Endothelial cell of umbilical vein (primary cell): ENCODE measurements around the gene RAB37. TPM values are rescaled to one million over a fixed set of nuclear protein-coding genes. Genes with fewer than 3 reads are reported as not detected.

Source experiments
- BruUV-seq: library from RNA; stranded (reverse); fragments of 400-500 nt; replicated peaks from 2 replicates; lab custom pipeline; 2021; lab: Mats Ljungman, UMichigan
- CTCF ChIA-PET: fragments of 300-600, 350-600 bp; sonication (Branson Sonifier 250); formaldehyde crosslinking; loops from one replicate; lab custom pipeline; 2021; ENCODE audit warnings: antibody characterized with exemption, inconsistent platforms; lab: Charles Lee
- POLR2A ChIA-PET: fragments of 300-600, 350-600 bp; sonication (Branson Sonifier 250); formaldehyde crosslinking; loops from one replicate; lab custom pipeline; 2021; ENCODE audit warnings: antibody characterized with exemption, inconsistent platforms; lab: Charles Lee
- DNase-seq: peaks from one replicate; pipeline ENCODE4 v3.0.0-alpha.2; 2011; ENCODE audit warnings: low read depth, low spot score
- FAIRE-seq: peaks from 2 replicates; lab custom pipeline; 2011; peaks lifted over from hg19 to GRCh38; lab: Jason Lieb, UNC
- H2AFZ ChIP-seq: 2 replicates; pipeline ENCODE4 v1.6.0; 2012; ENCODE audit warnings: low read depth, low read length, control low read depth, inconsistent platforms
- H3K27ac ChIP-seq: 2 replicates; pipeline ENCODE4 v1.5.1; 2011; ENCODE audit warnings: low read depth, mild to moderate bottlenecking, control low read depth, low read length, moderate library complexity; ENCODE audit not compliant: insufficient read depth
- H3K27me3 ChIP-seq, 2 experiments: 2 replicates each; pipeline versions ENCODE4 v1.6.0 to v1.6.1; 2011; ENCODE audit warnings: low read length in 2 of 2, mixed read lengths in 1 of 2; ENCODE audit not compliant: control insufficient read depth in 2 of 2, insufficient read depth in 2 of 2
- H3K36me3 ChIP-seq, 2 experiments: 2 replicates in 1 of 2; 3 replicates in 1 of 2; pipeline ENCODE4 v1.5.1; 2011; ENCODE audit warnings: low read length in 2 of 2, mild to moderate bottlenecking in 1 of 2, moderate library complexity in 1 of 2; ENCODE audit not compliant: control insufficient read depth in 2 of 2, insufficient read depth in 2 of 2; ENCODE audit errors: extremely low read depth in 1 of 2
- H3K4me1 ChIP-seq: 3 replicates; pipeline ENCODE4 v1.5.1; 2011; ENCODE audit warnings: mild to moderate bottlenecking, low read length; ENCODE audit not compliant: control insufficient read depth, insufficient read depth; ENCODE audit errors: extremely low read depth
- H3K4me2 ChIP-seq: 2 replicates; pipeline ENCODE4 v1.6.1; 2011; ENCODE audit warnings: low read length, control low read depth, mixed read lengths; ENCODE audit not compliant: insufficient read depth
- H3K4me3 ChIP-seq, 3 experiments: fragments of 200-600 bp in 1 of 3; sonication (generic), shearing (Covaris generic) in 1 of 3; replicated peaks in 1 of 3; 2 replicates each; pipeline ENCODE4 v1.5.1; 2011 to 2016; ENCODE audit warnings: control low read depth in 3 of 3, low read length in 3 of 3, mild to moderate bottlenecking in 2 of 3, inconsistent platforms in 1 of 3, low read depth in 1 of 3, moderate library complexity in 1 of 3; ENCODE audit not compliant: insufficient read depth in 1 of 3
- H3K79me2 ChIP-seq: 2 replicates; pipeline ENCODE4 v1.6.0; 2012; ENCODE audit warnings: low read length, inconsistent platforms; ENCODE audit not compliant: control insufficient read depth, insufficient read depth
- H3K9ac ChIP-seq: replicated peaks from 2 replicates; pipeline ENCODE3; 2011; ENCODE audit warnings: low read length, control low read depth; ENCODE audit not compliant: insufficient read depth; ENCODE audit errors: extremely low read depth
- H3K9me1 ChIP-seq: replicated peaks from 3 replicates; pipeline ENCODE4 v1.6.0; 2011; ENCODE audit warnings: mild to moderate bottlenecking, low read length; ENCODE audit not compliant: control insufficient read depth, insufficient read depth; ENCODE audit errors: extremely low read depth
- H3K9me3 ChIP-seq: replicated peaks from 2 replicates; pipeline ENCODE4 v1.5.1; 2012; ENCODE audit warnings: low read length, inconsistent platforms; ENCODE audit not compliant: control insufficient read depth, insufficient read depth
- H4K20me1 ChIP-seq: replicated peaks from 2 replicates; pipeline ENCODE3; 2011; ENCODE audit warnings: mild to moderate bottlenecking, low read length; ENCODE audit not compliant: control insufficient read depth, insufficient read depth; ENCODE audit errors: extremely low read depth
- CTCF ChIP-seq, 2 donors: IDR thresholded peaks; 1 replicate in 1 of 2; 2 replicates in 1 of 2; pipeline ENCODE4 v1.5.1; 2011; ENCODE audit warnings: low read length in 2 of 2, mild to moderate bottlenecking in 2 of 2, moderate library complexity in 2 of 2, control low read depth in 1 of 2, inconsistent platforms in 1 of 2, low read depth in 1 of 2; ENCODE audit not compliant: insufficient read depth in 1 of 2; ENCODE audit errors: extremely low read depth in 1 of 2
- EZH2 ChIP-seq: IDR thresholded peaks from 2 replicates; pipeline ENCODE4 v1.6.1; 2012; ENCODE audit warnings: borderline replicate concordance, low read depth, mild to moderate bottlenecking, moderate library complexity, low read length, inconsistent platforms; ENCODE audit not compliant: severe bottlenecking
- FOS ChIP-seq: IDR thresholded peaks from 2 replicates; pipeline ENCODE4 v1.6.1; 2011; ENCODE audit warnings: mild to moderate bottlenecking, low read length, moderate library complexity, borderline replicate concordance; ENCODE audit not compliant: insufficient read depth
- GATA2 ChIP-seq: IDR thresholded peaks from 2 replicates; pipeline ENCODE4 v1.7.0; 2011; ENCODE audit warnings: low read depth, mild to moderate bottlenecking, moderate library complexity, mixed read lengths, low read length; ENCODE audit not compliant: insufficient read length, insufficient read depth
- JUN ChIP-seq: IDR thresholded peaks from 2 replicates; pipeline ENCODE4 v1.6.1; 2011; ENCODE audit warnings: borderline replicate concordance, low read depth; ENCODE audit not compliant: insufficient read length, insufficient read depth
- MAX ChIP-seq: IDR thresholded peaks from 2 replicates; pipeline ENCODE4 v1.6.1; 2011; ENCODE audit not compliant: insufficient read depth, insufficient read length
- MYC ChIP-seq: IDR thresholded peaks from one replicate; pipeline ENCODE4 v1.6.1; 2011; ENCODE audit warnings: mild to moderate bottlenecking, low read depth, low read length
- POLR2A ChIP-seq: IDR thresholded peaks from 2 replicates; pipeline ENCODE4 v1.6.1; 2012; ENCODE audit warnings: low read depth, mild to moderate bottlenecking, control low read depth, low read length
- POLR2AphosphoS5 ChIP-seq: IDR thresholded peaks from 2 replicates; pipeline ENCODE4 v1.6.1; 2012; ENCODE audit warnings: low read depth, mild to moderate bottlenecking, control low read depth, low read length, moderate library complexity; ENCODE audit not compliant: insufficient read depth
- dilution Hi-C: fragments of 300-500 bp; cut with MboI; formaldehyde crosslinking; loops from one replicate; pipeline ENCODE4 v1.15.0; 2019; ENCODE audit warnings: low sequenced_read_pairs; ENCODE audit not compliant: extremely low pct_ligation_motif_present
- intact Hi-C: fragments of 100-400 bp; cut with micrococcal nuclease; formaldehyde crosslinking; loops from one replicate; pipeline ENCODE4 v1.10.0; 2022
- polyA plus RNA-seq, 4 experiments: library from polyadenylated mRNA; depleted of rRNA in 3 of 4; stranded (reverse) in 3 of 4; unstranded in 1 of 4; fragments of >200 nt; gene quantifications; 2 replicates each; pipeline versions ENCODE4 v1.2.1 to v1.2.3, GENCODE V29; 2011 to 2012; ENCODE audit warnings: missing spikeins in 1 of 4
- total RNA-seq: library from RNA; stranded (reverse); gene quantifications from 2 replicates; pipeline ENCODE4 v1.2.3, GENCODE V29; 2021

The RAB37 gene
- total and polyA plus RNA-seq, 2 donors (not counting 3 experiments of a cell fraction or from before 2014, with no cell fraction given): 0.11 TPM; not detected in 1

DNA sequence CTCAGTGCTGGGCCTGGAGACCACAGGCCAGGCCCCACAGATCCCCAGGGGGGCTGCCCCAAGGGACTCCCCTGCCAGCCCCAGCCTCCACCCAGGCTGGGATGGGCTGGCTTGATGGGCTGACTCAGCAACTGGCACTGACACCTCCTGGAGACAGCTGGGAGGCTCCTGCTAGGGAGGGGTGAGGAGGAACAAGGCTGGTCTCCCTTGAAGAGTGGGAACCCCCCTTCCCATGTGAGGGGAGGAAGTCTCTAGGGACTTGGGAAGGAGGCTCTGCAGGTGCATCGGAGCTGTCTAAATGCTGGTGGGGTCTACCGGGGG is 21.8 kb downstream of the RAB37 start:
- TF ChIP-seq POLR2AphosphoS5: no peak
- TF ChIP-seq POLR2A: no peak
- TF ChIP-seq EZH2: no peak
- TF ChIP-seq GATA2: no peak
- no peak for TF ChIP-seq MAX
- TF ChIP-seq MYC: no peak
- no peak for TF ChIP-seq CTCF (IDR thresholded peaks at IDR 0.05; ENCODE audit: extremely low read depth in 1 of 2, insufficient read depth in 1 of 2, low read depth in 1 of 2, low read length in 2 of 2)
- no peak for TF ChIP-seq FOS
- no peak for TF ChIP-seq JUN
- H3K36me3 ChIP-seq: no peaks in the 10 kb centered on the region

More for the DNA sequence above, 21.8 kb downstream of the RAB37 start:
- no TSS peak for BruUV-seq
- H3K79me2 ChIP-seq: no peaks in the 10 kb centered on the region
- no peaks in the 10 kb centered on the region for H3K9me1 ChIP-seq
- no peaks in the 10 kb centered on the region for H3K9me3 ChIP-seq
- intact Hi-C loops: no loop called here
- FAIRE-seq: no peak
- POLR2A ChIA-PET: no interaction called here
- no peak overlapping the region for H3K4me2 ChIP-seq
- H2AFZ ChIP-seq: no peak overlapping the region
- H3K4me3 ChIP-seq: no peak overlapping the region
- DNase-seq: no peak
- H3K4me1 ChIP-seq: peaks cover 7% of the 10 kb centered on the region
- dilution Hi-C loops: no loop called here
- no peak overlapping the region for H3K27ac ChIP-seq
- no peak overlapping the region for H3K9ac ChIP-seq
- H3K27me3 ChIP-seq: no peaks in the 10 kb centered on the region
- CTCF ChIA-PET: interaction anchor here (1.4 to 3.5 kb wide), 3 partner anchors 12 to 32 kb away, joined by 4 to 25 read pairs (median 14); no protein-coding TSS in a partner anchor
- H4K20me1 ChIP-seq: no peaks in the 10 kb centered on the region
